B cell (primary cell): ENCODE results near the gene TMEM139. TPM values are rescaled to one million over a fixed set of nuclear protein-coding genes. Genes with fewer than 3 reads are reported as not detected.

ENCODE experiments used
- ATAC-seq: fragments of 200-7000 bp; cut with Tn5 transposase; one replicate; pipeline ENCODE4 v1.10.0; 2021; ENCODE audit warnings: low read depth, mild to moderate bottlenecking, moderate number of reproducible peaks, moderate library complexity
- CTCF ChIA-PET: fragments of 350-600 bp; sonication (Branson Sonifier 250); formaldehyde crosslinking; loops from one replicate; lab custom pipeline; 2021; ENCODE audit warnings: antibody characterized with exemption, inconsistent platforms; lab: Charles Lee
- POLR2A ChIA-PET: fragments of 350-600 bp; sonication (Branson Sonifier 250); formaldehyde crosslinking; loops from one replicate; lab custom pipeline; 2021; ENCODE audit warnings: antibody characterized with exemption; lab: Charles Lee
- DNase-seq: peaks from one replicate; pipeline ENCODE4 v3.0.0; 2013
- H2AFZ ChIP-seq: 2 replicates; pipeline ENCODE4 v1.6.1; 2012; ENCODE audit warnings: mild to moderate bottlenecking, low read depth, low read length; ENCODE audit not compliant: insufficient read depth, poor library complexity, severe bottlenecking
- H3K27ac ChIP-seq, 2 donors: 1 replicate in 1 of 2; 2 replicates in 1 of 2; pipeline ENCODE4 v1.5.1; 2012 to 2013; ENCODE audit warnings: low read length in 2 of 2, mild to moderate bottlenecking in 2 of 2, moderate library complexity in 1 of 2
- H3K27me3 ChIP-seq, 4 experiments: fragments of 200-600 bp in 1 of 4; sonication (generic) in 1 of 4; replicated peaks in 1 of 4; 1 replicate in 2 of 4; 2 replicates in 2 of 4; pipeline versions ENCODE4 v1.6.1 to v1.7.0; 2013 to 2016; ENCODE audit warnings: low read length in 3 of 4, mild to moderate bottlenecking in 2 of 4, mixed read lengths in 1 of 4, moderate library complexity in 1 of 4; ENCODE audit not compliant: insufficient read depth in 4 of 4, control insufficient read depth in 3 of 4; ENCODE audit errors: control extremely low read depth in 1 of 4
- H3K36me3 ChIP-seq, 2 experiments: replicated peaks in 1 of 2; 1 replicate in 1 of 2; 2 replicates in 1 of 2; pipeline versions ENCODE4 v1.6.1 to v1.7.1; 2013; ENCODE audit warnings: low read length in 1 of 2; ENCODE audit not compliant: insufficient read depth in 2 of 2, control insufficient read depth in 1 of 2; ENCODE audit errors: control extremely low read depth in 1 of 2, extremely low read depth in 1 of 2
- H3K4me1 ChIP-seq, 2 donors: fragments of 200-600 bp in 1 of 2; sonication (generic) in 1 of 2; 1 replicate in 1 of 2; 2 replicates in 1 of 2; pipeline versions ENCODE4 v1.5.1 to v1.6.1; 2013 to 2017; ENCODE audit warnings: low read length in 2 of 2; ENCODE audit not compliant: control insufficient read depth in 2 of 2, insufficient read depth in 2 of 2
- H3K4me2 ChIP-seq: replicated peaks from 2 replicates; pipeline ENCODE3; 2012; ENCODE audit warnings: mild to moderate bottlenecking, low read depth, low read length; ENCODE audit not compliant: poor library complexity, severe bottlenecking
- H3K4me3 ChIP-seq, 5 experiments: fragments of 200-600 bp in 1 of 5; sonication (generic) in 1 of 5; 1 replicate in 3 of 5; 2 replicates in 2 of 5; pipeline versions ENCODE4 v1.5.1 to v1.7.0; 2011 to 2016; ENCODE audit warnings: low read length in 4 of 5, mild to moderate bottlenecking in 4 of 5, low read depth in 2 of 5, control low read depth in 1 of 5, moderate library complexity in 1 of 5; ENCODE audit not compliant: insufficient read depth in 1 of 5; ENCODE audit errors: control extremely low read depth in 1 of 5, extremely low read depth in 1 of 5
- H3K79me2 ChIP-seq: fragments of 200-600 bp; sonication (generic); one replicate; pipeline ENCODE4 v1.6.0; 2016; ENCODE audit warnings: low read length; ENCODE audit not compliant: control insufficient read depth, insufficient read depth
- H3K9ac ChIP-seq: fragments of 200-600 bp; sonication (generic); 2 replicates; pipeline ENCODE4 v1.6.1; 2017; ENCODE audit warnings: mild to moderate bottlenecking, low read length, moderate library complexity
- H3K9me3 ChIP-seq, 3 donors: one replicate each; pipeline versions ENCODE4 v1.6.1 to v1.7.1; 2013; ENCODE audit warnings: low read length in 2 of 3; ENCODE audit not compliant: control insufficient read depth in 2 of 3, insufficient read depth in 1 of 3; ENCODE audit errors: control extremely low read depth in 1 of 3
- H4K20me1 ChIP-seq: 2 replicates; pipeline ENCODE4 v1.6.0; 2012; ENCODE audit warnings: mild to moderate bottlenecking, low read length; ENCODE audit not compliant: insufficient read depth, control insufficient read depth, poor library complexity, severe bottlenecking
- H3K27ac Mint-ChIP-seq: one replicate; pipeline ENCODE4 v1.8.0; 2021; ENCODE audit warnings: mixed read lengths
- H3K27me3 Mint-ChIP-seq: one replicate; pipeline ENCODE4 v1.8.0; 2021; ENCODE audit warnings: mixed read lengths
- H3K4me1 Mint-ChIP-seq: one replicate; pipeline ENCODE4 v1.8.0; 2021; ENCODE audit warnings: mixed read lengths
- H3K4me3 Mint-ChIP-seq: one replicate; pipeline ENCODE4 v1.8.0; 2021; ENCODE audit warnings: mixed read lengths
- H3K9me3 Mint-ChIP-seq: one replicate; pipeline ENCODE4 v1.8.0; 2022; ENCODE audit warnings: mixed read lengths; ENCODE audit not compliant: insufficient read depth
- CTCF ChIP-seq: fragments of 200-600 bp; IDR thresholded peaks from one replicate; pipeline ENCODE4 v1.8.0; 2022; ENCODE audit warnings: antibody characterized with exemption, mild to moderate bottlenecking
- EZH2 ChIP-seq: IDR thresholded peaks from 2 replicates; pipeline ENCODE4 v1.6.1; 2012; ENCODE audit warnings: borderline replicate concordance, low read depth, mild to moderate bottlenecking, moderate library complexity, low read length; ENCODE audit not compliant: insufficient read depth, poor library complexity, severe bottlenecking
- WGBS: methylation state at CpG from one replicate; pipeline ENCODE4 v1.1.5; 2013; ENCODE audit warnings: missing lambda C conversion rate; ENCODE audit not compliant: insufficient coverage; 5-methylcytosine and 5-hydroxymethylcytosine counted together
- intact Hi-C: fragments of 100-400 bp; cut with micrococcal nuclease; formaldehyde crosslinking; loops from one replicate; pipeline ENCODE4 v1.10.0; 2022
- polyA plus RNA-seq: library from polyadenylated mRNA; depleted of rRNA; stranded (reverse); fragments of >200 nt; gene quantifications from 2 replicates; pipeline ENCODE4 v1.2.3, GENCODE V29; 2012
- total RNA-seq, 2 donors: library from RNA; stranded (reverse); fragments of 120-200 nt in 1 of 2; gene quantifications; 1 replicate in 1 of 2; 2 replicates in 1 of 2; pipeline versions ENCODE4 v1.2.3 to v1.2.4, GENCODE V29; 2013 to 2022

The TMEM139 gene
- total and polyA plus RNA-seq, 2 donors (not counting 1 experiment from before 2014, with no cell fraction given) = 0.12 TPM; not detected in 1

DNA sequence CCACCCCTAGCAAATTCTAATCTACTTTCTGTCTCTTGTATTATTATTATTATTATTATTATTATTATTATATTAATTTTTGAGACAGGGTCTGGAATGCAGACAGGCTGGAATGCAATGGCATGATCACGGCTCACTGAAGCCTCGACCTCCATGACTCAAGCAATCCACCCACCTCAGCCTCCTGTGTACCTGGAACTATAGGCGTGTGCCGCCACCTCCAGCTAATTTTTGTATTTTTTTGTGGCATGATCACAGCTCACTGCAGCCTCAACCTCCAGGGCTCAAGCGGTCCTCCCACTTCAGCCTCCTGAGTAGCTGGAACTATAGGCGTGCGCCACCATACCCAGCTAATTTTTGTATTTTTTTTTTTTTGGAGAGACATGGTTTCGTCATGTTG lies 2.6 kb upstream of the TMEM139 start:
- H3K4me2 ChIP-seq = no peak overlapping the region
- no peak overlapping the region for H3K9ac ChIP-seq
- no peaks in the 10 kb centered on the region for H4K20me1 ChIP-seq
- H3K4me1 Mint-ChIP-seq = peaks cover 37% of the 10 kb centered on the region
- no peak overlapping the region for H3K27ac Mint-ChIP-seq
- CTCF ChIA-PET = no interaction called here
- no peaks in the 10 kb centered on the region for H3K79me2 ChIP-seq
- 100% methylated on average over 3 of the region's 8 CpGs for whole genome bisulfite sequencing
- H3K27me3 ChIP-seq = no peaks in the 10 kb centered on the region
- intact Hi-C loops = no loop called here
- H3K4me1 ChIP-seq = peaks cover 18 to 26% of the 10 kb centered on the region in 2 donors
- no peak overlapping the region for H3K4me3 Mint-ChIP-seq
- H3K27ac ChIP-seq = no peak overlapping the region
- H3K9me3 ChIP-seq = no peaks in the 10 kb centered on the region
- DNase-seq (no peak), ATAC-seq (no peak)
- TF ChIP-seq EZH2 (no peak), CTCF (no peak)
- H2AFZ ChIP-seq = no peak overlapping the region
- H3K36me3 ChIP-seq = no peaks in the 10 kb centered on the region
- H3K9me3 Mint-ChIP-seq = no peaks in the 10 kb centered on the region
- no peak overlapping the region for H3K4me3 ChIP-seq
- POLR2A ChIA-PET = no interaction called here
- no peaks in the 10 kb centered on the region for H3K27me3 Mint-ChIP-seq

- POLR2A ChIA-PET = no interaction called here
- CTCF ChIA-PET = interaction anchor here (0.8 to 1.8 kb wide), 3 partner anchors 16 to 43 kb away, joined by 3 to 7 read pairs (median 3); no protein-coding TSS in a partner anchor
- H3K36me3 ChIP-seq = no peaks in the 10 kb centered on the region
- Mint-ChIP-seq H3K4me3 (peak overlapping the region; percentile 66), H3K27me3 (no peaks in the 10 kb centered on the region), H3K4me1 (peaks cover 49% of the 10 kb centered on the region), H3K27ac (peak overlapping the region; percentile 82), H3K9me3 (no peaks in the 10 kb centered on the region)
- peak; percentile 51 for DNase-seq
- H3K4me2 ChIP-seq = peak overlapping the region; percentile 66
- WGBS = 91% methylated on average over 4 of the region's 4 CpGs
- no peak for ATAC-seq
- no peak for TF ChIP-seq EZH2
- no peak for TF ChIP-seq CTCF
- peak overlapping the region; percentile 45 to 65 for H3K27ac ChIP-seq
- peaks cover 2% of the 10 kb centered on the region for H4K20me1 ChIP-seq
- peaks cover 0 to 6% (median 0%) of the 10 kb centered on the region in 3 donors for H3K9me3 ChIP-seq
- intact Hi-C loops = no loop called here
- peak overlapping the region; percentile 61 for H2AFZ ChIP-seq
- H3K4me1 ChIP-seq = peaks cover 26 to 33% of the 10 kb centered on the region in 2 donors
- H3K9ac ChIP-seq = peak overlapping the region; percentile 17
- H3K79me2 ChIP-seq = peaks cover 1% of the 10 kb centered on the region
- no peaks in the 10 kb centered on the region for H3K27me3 ChIP-seq
- H3K4me3 ChIP-seq = peak overlapping the region in 3 of 5 experiments; percentile 3 to 17 (median 12)
These were observed 1.4 kb upstream of the TMEM139 start for GRCh38 chr7:143283381-143283780.
